ENCODE results near the gene LSM12. TPM values are rescaled to one million over a fixed set of nuclear protein-coding genes. Genes with fewer than 3 reads are reported as not detected.
A peak's percentile ranks its signal among the peaks of the same experiment; 100 is the strongest.
"Not testable (repeated sequence)": the region's sequence is repeated elsewhere in the genome, so short reads cannot be mapped to it uniquely, and the experiment has no call there.

The LSM12 gene
- total RNA-seq, 1 experiment from 2014 or later: 52.5 TPM

DNA sequence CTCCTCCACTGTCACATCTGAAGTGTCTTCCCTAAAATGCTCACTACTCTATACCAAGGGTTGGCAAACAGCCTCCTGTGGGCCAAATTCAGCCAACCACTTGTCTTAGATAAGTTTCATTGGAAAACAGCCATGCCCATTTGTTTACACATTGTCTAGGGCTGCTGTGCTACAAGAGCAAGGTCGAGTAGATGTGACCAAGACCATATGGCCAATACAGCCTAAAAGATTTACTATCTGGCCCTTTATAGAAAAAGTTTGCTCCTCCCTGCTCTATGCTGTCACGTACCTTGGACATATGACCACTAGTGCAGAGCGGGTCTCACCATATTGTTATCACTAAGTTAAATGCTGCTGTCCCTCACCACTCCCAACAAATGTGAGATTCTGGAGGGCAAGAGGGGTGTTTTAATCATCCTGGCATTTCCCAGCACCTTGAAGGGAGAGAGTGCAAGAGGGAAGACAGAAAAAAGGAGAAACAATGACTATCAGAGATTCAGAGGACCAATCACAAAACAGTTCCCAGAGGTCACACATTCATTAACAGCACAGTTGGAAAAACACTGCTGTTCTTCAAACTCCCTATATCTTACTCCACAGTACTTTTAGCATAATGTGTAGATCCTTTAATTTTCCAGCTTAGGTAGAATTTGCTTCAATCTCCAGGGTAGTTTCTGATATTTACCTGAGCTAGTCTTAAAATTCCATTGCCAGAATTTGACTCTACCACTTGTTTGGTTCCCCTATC, 13.2 kb downstream of the LSM12 start:
- ChIA-PET POLR2A (ENCODE audit: low non-redundant PET) (no interaction called here), CTCF (no interaction called here)
- no peak overlapping the region for H3K27ac ChIP-seq (ENCODE audit: low read depth, low read length, poor library complexity, severe bottlenecking)
- no peaks in the 10 kb centered on the region for H3K27me3 ChIP-seq (replicated peaks; ENCODE audit: insufficient read depth, low read depth, low read length, poor library complexity)
- no peak overlapping the region for H3K4me3 ChIP-seq (ENCODE audit: low read depth, low read length, poor library complexity, severe bottlenecking)
- no peaks in the 10 kb centered on the region for H3K4me1 ChIP-seq (ENCODE audit: insufficient read depth, low read length, poor library complexity, severe bottlenecking)
- TSS peak; percentile 12 for BruUV-seq (replicated peaks)
- no peaks in the 10 kb centered on the region for H3K9me3 ChIP-seq (ENCODE audit: low read depth, low read length, poor library complexity, severe bottlenecking)
- TF ChIP-seq, protein P1, sequence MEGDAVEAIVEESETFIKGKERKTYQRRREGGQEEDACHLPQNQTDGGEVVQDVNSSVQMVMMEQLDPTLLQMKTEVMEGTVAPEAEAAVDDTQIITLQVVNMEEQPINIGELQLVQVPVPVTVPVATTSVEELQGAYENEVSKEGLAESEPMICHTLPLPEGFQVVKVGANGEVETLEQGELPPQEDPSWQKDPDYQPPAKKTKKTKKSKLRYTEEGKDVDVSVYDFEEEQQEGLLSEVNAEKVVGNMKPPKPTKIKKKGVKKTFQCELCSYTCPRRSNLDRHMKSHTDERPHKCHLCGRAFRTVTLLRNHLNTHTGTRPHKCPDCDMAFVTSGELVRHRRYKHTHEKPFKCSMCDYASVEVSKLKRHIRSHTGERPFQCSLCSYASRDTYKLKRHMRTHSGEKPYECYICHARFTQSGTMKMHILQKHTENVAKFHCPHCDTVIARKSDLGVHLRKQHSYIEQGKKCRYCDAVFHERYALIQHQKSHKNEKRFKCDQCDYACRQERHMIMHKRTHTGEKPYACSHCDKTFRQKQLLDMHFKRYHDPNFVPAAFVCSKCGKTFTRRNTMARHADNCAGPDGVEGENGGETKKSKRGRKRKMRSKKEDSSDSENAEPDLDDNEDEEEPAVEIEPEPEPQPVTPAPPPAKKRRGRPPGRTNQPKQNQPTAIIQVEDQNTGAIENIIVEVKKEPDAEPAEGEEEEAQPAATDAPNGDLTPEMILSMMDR (conservative IDR thresholded peaks at IDR 0.05; ENCODE audit: low read depth, low read length): no peak
- no peak for TF ChIP-seq EZH2 (IDR thresholded peaks at IDR 0.05; ENCODE audit: borderline replicate concordance, low read depth, low read length, poor library complexity, severe bottlenecking)
- intact Hi-C loops (cut with micrococcal nuclease; ENCODE audit: unreplicated experiment): no loop called here
- no peak for DNase-seq (ENCODE audit: low spot score)
- H3K36me3 ChIP-seq (ENCODE audit: insufficient read depth, low read length, poor library complexity, severe bottlenecking): peaks cover 20% of the 10 kb centered on the region

DNA sequence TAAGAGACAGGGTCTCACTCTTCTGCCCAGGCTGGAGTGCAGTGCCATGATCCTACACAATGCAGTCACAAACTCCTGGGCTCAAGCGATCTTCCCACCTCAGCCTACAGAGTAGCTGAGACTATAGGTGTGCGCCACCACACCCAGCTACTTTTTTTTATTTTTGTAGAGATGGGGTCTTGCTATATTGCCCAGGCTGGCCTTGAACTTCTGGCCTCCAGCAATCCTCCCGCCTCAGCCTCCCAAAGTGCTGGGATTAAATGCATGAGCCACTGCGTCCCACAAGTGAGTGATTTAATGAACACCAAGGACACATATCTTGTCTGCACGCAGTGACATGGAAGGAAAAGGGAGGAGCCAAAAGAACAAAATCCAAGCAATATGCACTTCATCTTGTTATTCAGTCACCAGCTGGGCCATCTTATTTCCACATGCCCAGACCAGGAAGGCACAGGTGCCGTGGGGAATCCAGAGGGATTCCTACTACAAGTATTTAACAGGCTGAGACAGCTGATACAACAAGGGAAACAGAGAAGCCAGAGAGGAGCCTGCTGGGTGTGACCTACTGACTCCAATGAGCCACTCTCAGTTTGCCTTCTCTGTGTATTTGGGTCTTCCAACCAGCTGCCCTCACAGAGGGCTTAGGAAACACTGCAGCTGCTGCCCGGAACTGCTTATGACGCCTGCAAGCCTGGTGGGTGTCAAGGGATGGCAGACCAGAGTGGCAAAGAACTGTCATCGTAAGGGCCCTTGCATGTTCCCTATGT, 17.0 kb downstream of the LSM12 start:
- Histone ChIP-seq H3K27ac (ENCODE audit: low read depth, low read length, poor library complexity, severe bottlenecking) (no peak overlapping the region), H3K4me1 (ENCODE audit: insufficient read depth, low read length, poor library complexity, severe bottlenecking) (peaks cover 3% of the 10 kb centered on the region), H3K27me3 (replicated peaks; ENCODE audit: insufficient read depth, low read depth, low read length, poor library complexity) (no peaks in the 10 kb centered on the region), H3K4me3 (ENCODE audit: low read depth, low read length, poor library complexity, severe bottlenecking) (no peak overlapping the region), H3K36me3 (ENCODE audit: insufficient read depth, low read length, poor library complexity, severe bottlenecking) (peaks cover 20% of the 10 kb centered on the region), H3K9me3 (ENCODE audit: low read depth, low read length, poor library complexity, severe bottlenecking) (no peaks in the 10 kb centered on the region)
- ChIA-PET POLR2A (ENCODE audit: low non-redundant PET) (no interaction called here), CTCF (no interaction called here)
- no peak for DNase-seq (ENCODE audit: low spot score)
- no peak for TF ChIP-seq EZH2 (IDR thresholded peaks at IDR 0.05; ENCODE audit: borderline replicate concordance, low read depth, low read length, poor library complexity, severe bottlenecking)
- TF ChIP-seq, protein P1 (conservative IDR thresholded peaks at IDR 0.05; ENCODE audit: low read depth, low read length): no peak
- intact Hi-C loops (cut with micrococcal nuclease; ENCODE audit: unreplicated experiment): no loop called here
- no TSS peak for BruUV-seq (replicated peaks)

DNA sequence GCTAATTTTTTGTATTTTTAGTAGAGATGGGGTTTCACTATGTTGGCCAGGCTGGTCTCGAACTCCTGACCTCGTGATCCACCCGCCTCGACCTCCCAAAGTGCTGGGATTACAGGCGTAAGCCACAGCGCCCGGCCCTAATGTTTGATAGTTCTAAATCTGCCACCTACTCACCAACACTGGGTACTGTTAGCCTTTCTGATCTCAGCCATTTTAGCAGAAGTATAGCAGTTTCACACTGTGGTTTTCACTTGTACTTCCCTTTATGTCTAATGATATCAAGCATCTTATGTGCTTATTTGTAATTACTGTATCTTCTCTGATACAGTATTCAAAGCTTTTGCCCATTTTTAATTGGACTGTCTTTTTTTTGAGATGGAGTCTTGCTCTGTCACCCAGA, 19.6 kb downstream of the LSM12 start:
- POLR2A ChIA-PET (ENCODE audit: low non-redundant PET); H3K4me3 ChIP-seq (ENCODE audit: low read depth, low read length, poor library complexity, severe bottlenecking); H3K27me3 ChIP-seq (replicated peaks; ENCODE audit: insufficient read depth, low read depth, low read length, poor library complexity); intact Hi-C loops (cut with micrococcal nuclease; ENCODE audit: unreplicated experiment); H3K27ac ChIP-seq (ENCODE audit: low read depth, low read length, poor library complexity, severe bottlenecking); CTCF ChIA-PET; BruUV-seq (replicated peaks); H3K4me1 ChIP-seq (ENCODE audit: insufficient read depth, low read length, poor library complexity, severe bottlenecking); DNase-seq (ENCODE audit: low spot score); H3K9me3 ChIP-seq (ENCODE audit: low read depth, low read length, poor library complexity, severe bottlenecking): not testable (repeated sequence)
- H3K36me3 ChIP-seq (ENCODE audit: insufficient read depth, low read length, poor library complexity, severe bottlenecking): peaks cover 15% of the 10 kb centered on the region
